ENCODE data around the gene GALT. TPM values are rescaled to one million over a fixed set of nuclear protein-coding genes. Genes with fewer than 3 reads are reported as not detected.

Gene GALT
- total RNA-seq, 1 experiment from 2014 or later: 33.5 TPM

GRCh38 chr9:34691936-34692315 is 45.5 kb downstream of the GALT start:
- DNase-seq: no peak
- Histone ChIP-seq H3K36me3 (replicated peaks; ENCODE audit: control insufficient read depth, insufficient read depth, low read length) (no peaks in the 10 kb centered on the region), H3K27me3 (ENCODE audit: control insufficient read depth, insufficient read depth, low read length) (no peaks in the 10 kb centered on the region), H3K4me3 (ENCODE audit: insufficient read depth, low read depth, low read length) (no peak overlapping the region)

GRCh38 chr9:34693560-34693959 is 47.1 kb downstream of the GALT start:
- DNase-seq: no peak
- Histone ChIP-seq H3K36me3 (replicated peaks; ENCODE audit: control insufficient read depth, insufficient read depth, low read length) (no peaks in the 10 kb centered on the region), H3K27me3 (ENCODE audit: control insufficient read depth, insufficient read depth, low read length) (no peaks in the 10 kb centered on the region), H3K4me3 (ENCODE audit: insufficient read depth, low read depth, low read length) (no peak overlapping the region)

GRCh38 chr9:34694811-34695210 is 48.3 kb downstream of the GALT start:
- no peak for DNase-seq
- no peak overlapping the region for H3K4me3 ChIP-seq (ENCODE audit: insufficient read depth, low read depth, low read length)
- H3K27me3 ChIP-seq (ENCODE audit: control insufficient read depth, insufficient read depth, low read length): peaks cover 9% of the 10 kb centered on the region
- H3K36me3 ChIP-seq (replicated peaks; ENCODE audit: control insufficient read depth, insufficient read depth, low read length): no peaks in the 10 kb centered on the region

Other genes with a start within 250 kb of the GALT start
- 20.3 and 22.7 TPM in 2 replicates for gene FAM219A, start 188.1 kb upstream of the GALT start, total RNA-seq (2014; rRNA removed; shearing (Covaris generic))
- gene DNAI1, start 187.9 kb upstream of the GALT start, total RNA-seq (2014; rRNA removed; shearing (Covaris generic)): 0.35 and 0.96 TPM in 2 replicates
- gene ENHO, start 123.7 kb upstream of the GALT start, total RNA-seq (2014; rRNA removed; shearing (Covaris generic)): 33.3 and 35.1 TPM in 2 replicates
- 26.6 and 43.2 TPM in 2 replicates for gene CNTFR, start 57.0 kb upstream of the GALT start, total RNA-seq (2014; rRNA removed; shearing (Covaris generic))
- 41.5 and 46.0 TPM in 2 replicates for gene RPP25L, start 34.6 kb upstream of the GALT start, total RNA-seq (2014; rRNA removed; shearing (Covaris generic))
- gene DCTN3, start 26.2 kb upstream of the GALT start, total RNA-seq (2014; rRNA removed; shearing (Covaris generic)): 19.4 and 23.6 TPM in 2 replicates
- gene ARID3C, start 17.6 kb upstream of the GALT start, total RNA-seq (2014; rRNA removed; shearing (Covaris generic)): not detected in 2 replicates
- 117 and 138 TPM in 2 replicates for gene SIGMAR1, start 8.9 kb upstream of the GALT start, total RNA-seq (2014; rRNA removed; shearing (Covaris generic))
- gene IL11RA, start 5.5 kb downstream of the GALT start, total RNA-seq (2014; rRNA removed; shearing (Covaris generic)): 7.3 and 9.8 TPM in 2 replicates
- gene CCL27, start 16.0 kb downstream of the GALT start, total RNA-seq (2014; rRNA removed; shearing (Covaris generic)): 0.10 and 0.41 TPM in 2 replicates
- gene CCL19, start 44.6 kb downstream of the GALT start, total RNA-seq (2014; rRNA removed; shearing (Covaris generic)): not detected in 2 replicates
- not detected in 2 replicates for gene CCL21, start 63.5 kb downstream of the GALT start, total RNA-seq (2014; rRNA removed; shearing (Covaris generic))

Measured in H7 (cell line).